Neural cell (in vitro differentiated cells): Measurements from ENCODE around the gene POLE4.

ENCODE experiments used
- EP300 ChIP-seq: fragments of 450-650 bp; conservative IDR thresholded peaks from 2 replicates; pipeline ENCODE4 v1.6.1; 2014; ENCODE audit warnings: antibody characterized with exemption, mild to moderate bottlenecking, moderate library complexity; ENCODE audit not compliant: poor library complexity, severe bottlenecking
- EZH2 ChIP-seq: fragments of 200-600, 300-800 bp; shearing (Covaris generic), sonication (generic); IDR thresholded peaks from 2 replicates; pipeline ENCODE4 v1.6.1; 2014; ENCODE audit warnings: antibody characterized with exemption, low read length, borderline replicate concordance, mild to moderate bottlenecking; ENCODE audit not compliant: insufficient read depth, poor library complexity, severe bottlenecking
- MXI1 ChIP-seq: fragments of 450-650 bp; conservative IDR thresholded peaks from 2 replicates; pipeline ENCODE4 v1.6.1; 2014; ENCODE audit warnings: antibody characterized with exemption, mild to moderate bottlenecking; ENCODE audit not compliant: poor library complexity, severe bottlenecking
- POLR2AphosphoS5 ChIP-seq: IDR thresholded peaks from 2 replicates; pipeline ENCODE4 v1.6.1; 2012
- RAD21 ChIP-seq: fragments of 450-650 bp; conservative IDR thresholded peaks from 2 replicates; pipeline ENCODE4 v1.6.1; 2014; ENCODE audit warnings: antibody characterized with exemption, mild to moderate bottlenecking, moderate library complexity
- TAF1 ChIP-seq: IDR thresholded peaks from 2 replicates; pipeline ENCODE4 v1.6.1; 2012; ENCODE audit warnings: low read depth
- TF ChIP-seq, protein P1 (sequence below): fragments of 450-650 bp; IDR thresholded peaks from 2 replicates; pipeline ENCODE4 v1.5.1; 2014; ENCODE audit warnings: antibody characterized with exemption, mild to moderate bottlenecking, moderate library complexity; ENCODE audit not compliant: poor library complexity, severe bottlenecking
- TF ChIP-seq, protein P2 (sequence below): IDR thresholded peaks from 2 replicates; pipeline ENCODE4 v1.6.1; 2012; ENCODE audit warnings: borderline replicate concordance

- TF ChIP-seq, protein P1, sequence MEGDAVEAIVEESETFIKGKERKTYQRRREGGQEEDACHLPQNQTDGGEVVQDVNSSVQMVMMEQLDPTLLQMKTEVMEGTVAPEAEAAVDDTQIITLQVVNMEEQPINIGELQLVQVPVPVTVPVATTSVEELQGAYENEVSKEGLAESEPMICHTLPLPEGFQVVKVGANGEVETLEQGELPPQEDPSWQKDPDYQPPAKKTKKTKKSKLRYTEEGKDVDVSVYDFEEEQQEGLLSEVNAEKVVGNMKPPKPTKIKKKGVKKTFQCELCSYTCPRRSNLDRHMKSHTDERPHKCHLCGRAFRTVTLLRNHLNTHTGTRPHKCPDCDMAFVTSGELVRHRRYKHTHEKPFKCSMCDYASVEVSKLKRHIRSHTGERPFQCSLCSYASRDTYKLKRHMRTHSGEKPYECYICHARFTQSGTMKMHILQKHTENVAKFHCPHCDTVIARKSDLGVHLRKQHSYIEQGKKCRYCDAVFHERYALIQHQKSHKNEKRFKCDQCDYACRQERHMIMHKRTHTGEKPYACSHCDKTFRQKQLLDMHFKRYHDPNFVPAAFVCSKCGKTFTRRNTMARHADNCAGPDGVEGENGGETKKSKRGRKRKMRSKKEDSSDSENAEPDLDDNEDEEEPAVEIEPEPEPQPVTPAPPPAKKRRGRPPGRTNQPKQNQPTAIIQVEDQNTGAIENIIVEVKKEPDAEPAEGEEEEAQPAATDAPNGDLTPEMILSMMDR, result no peak
- TF ChIP-seq EZH2 (no peak), TAF1 (no peak), MXI1 (no peak), POLR2AphosphoS5 (no peak), EP300 (no peak), RAD21 (no peak)
- TF ChIP-seq, protein P2, sequence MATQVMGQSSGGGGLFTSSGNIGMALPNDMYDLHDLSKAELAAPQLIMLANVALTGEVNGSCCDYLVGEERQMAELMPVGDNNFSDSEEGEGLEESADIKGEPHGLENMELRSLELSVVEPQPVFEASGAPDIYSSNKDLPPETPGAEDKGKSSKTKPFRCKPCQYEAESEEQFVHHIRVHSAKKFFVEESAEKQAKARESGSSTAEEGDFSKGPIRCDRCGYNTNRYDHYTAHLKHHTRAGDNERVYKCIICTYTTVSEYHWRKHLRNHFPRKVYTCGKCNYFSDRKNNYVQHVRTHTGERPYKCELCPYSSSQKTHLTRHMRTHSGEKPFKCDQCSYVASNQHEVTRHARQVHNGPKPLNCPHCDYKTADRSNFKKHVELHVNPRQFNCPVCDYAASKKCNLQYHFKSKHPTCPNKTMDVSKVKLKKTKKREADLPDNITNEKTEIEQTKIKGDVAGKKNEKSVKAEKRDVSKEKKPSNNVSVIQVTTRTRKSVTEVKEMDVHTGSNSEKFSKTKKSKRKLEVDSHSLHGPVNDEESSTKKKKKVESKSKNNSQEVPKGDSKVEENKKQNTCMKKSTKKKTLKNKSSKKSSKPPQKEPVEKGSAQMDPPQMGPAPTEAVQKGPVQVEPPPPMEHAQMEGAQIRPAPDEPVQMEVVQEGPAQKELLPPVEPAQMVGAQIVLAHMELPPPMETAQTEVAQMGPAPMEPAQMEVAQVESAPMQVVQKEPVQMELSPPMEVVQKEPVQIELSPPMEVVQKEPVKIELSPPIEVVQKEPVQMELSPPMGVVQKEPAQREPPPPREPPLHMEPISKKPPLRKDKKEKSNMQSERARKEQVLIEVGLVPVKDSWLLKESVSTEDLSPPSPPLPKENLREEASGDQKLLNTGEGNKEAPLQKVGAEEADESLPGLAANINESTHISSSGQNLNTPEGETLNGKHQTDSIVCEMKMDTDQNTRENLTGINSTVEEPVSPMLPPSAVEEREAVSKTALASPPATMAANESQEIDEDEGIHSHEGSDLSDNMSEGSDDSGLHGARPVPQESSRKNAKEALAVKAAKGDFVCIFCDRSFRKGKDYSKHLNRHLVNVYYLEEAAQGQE, result no peak
Observed at GRCh38 chr2:74945788-74946331, 12.6 kb upstream of the POLE4 start.
